ENCODE measurements around the gene GH1. TPM values are rescaled to one million over a fixed set of nuclear protein-coding genes. Genes with fewer than 3 reads are reported as not detected.
"Not testable (repeated sequence)": the region's sequence is repeated elsewhere in the genome, so short reads cannot be mapped to it uniquely, and the experiment has no call there.

The GH1 gene
- polyA plus RNA-seq, 2 of the 4 experiments (the other 2 are of a cell fraction) = not detected

DNA sequence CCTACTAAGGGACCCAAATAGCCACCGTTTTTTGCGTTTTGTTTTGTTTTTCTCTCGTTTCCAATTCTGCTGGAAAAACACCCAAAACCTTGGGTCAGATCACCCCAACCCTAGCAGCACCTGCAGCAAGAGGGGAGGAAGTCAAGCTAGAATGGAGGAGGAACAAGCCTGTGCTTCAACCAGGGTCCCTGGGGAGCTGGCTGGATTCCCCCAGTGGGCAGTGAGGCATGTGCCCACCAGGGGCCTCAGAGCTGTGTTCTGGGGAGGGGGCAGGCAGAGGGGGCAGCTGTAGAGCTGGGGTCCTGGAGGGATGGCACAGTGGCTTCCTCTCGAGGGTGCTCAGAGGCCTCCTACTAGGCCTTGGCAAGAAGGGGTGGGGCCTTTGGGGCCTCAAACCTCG lies 7.0 kb upstream of the GH1 start:
- Histone ChIP-seq H3K9me3 (no peaks in the 10 kb centered on the region), H3K27ac (no peak overlapping the region), H3K4me2 (no peak overlapping the region), H3K4me1 (no peaks in the 10 kb centered on the region), H3K4me3 (no peak overlapping the region)
- WGBS (ENCODE audit: missing lambda C conversion rate) = 54% methylated on average over 5 of the region's 5 CpGs
- TF ChIP-seq REST (IDR thresholded peaks at IDR 0.05) (no peak), EP300 (IDR thresholded peaks at IDR 0.05) (no peak), ZFP36 (IDR thresholded peaks at IDR 0.05; ENCODE audit: borderline replicate concordance, partially characterized antibody) (no peak), RARB (CRISPR knock-in tag; IDR thresholded peaks at IDR 0.05) (no peak), ESRRA (IDR thresholded peaks at IDR 0.05; ENCODE audit: borderline replicate concordance, low read length) (no peak), CHD2 (IDR thresholded peaks at IDR 0.05; ENCODE audit: low read length, partially characterized antibody) (no peak), CBX2 (IDR thresholded peaks at IDR 0.05; ENCODE audit: borderline replicate concordance, low read depth) (no peak), RFX5 (IDR thresholded peaks at IDR 0.05) (no peak), EHMT2 (IDR thresholded peaks at IDR 0.05; ENCODE audit: low read depth) (no peak), HDAC2 (IDR thresholded peaks at IDR 0.05) (no peak), HMGXB4 (CRISPR knock-in tag; IDR thresholded peaks at IDR 0.05; ENCODE audit: borderline replicate concordance) (no peak), KDM1A (IDR thresholded peaks at IDR 0.05; ENCODE audit: low read depth) (no peak)
- CTCF ChIA-PET = interaction anchor here (1.1 to 16.7 kb wide), 8 partner anchors 14 to 207 kb away, joined by 3 to 187 read pairs (median 10); partner anchors contain the start of genes CSHL1, ERN1 and GH2
- POLR2A ChIA-PET = no interaction called here
- no peak for DNase-seq (ENCODE audit: low read depth in 1 of 2, low spot score in 1 of 2)
- no peak for ATAC-seq
- FAIRE-seq = no peak

GRCh38 chr17:63922402-63922801 lies 3.8 kb upstream of the GH1 start:
- POLR2A ChIA-PET; DNase-seq (ENCODE audit: low read depth in 1 of 2, low spot score in 1 of 2): not testable (repeated sequence)

GRCh38 chr17:63920779-63921178 lies 2.1 kb upstream of the GH1 start:
- H3K9me3 ChIP-seq; H3K4me3 ChIP-seq; ATAC-seq; H3K4me1 ChIP-seq; H3K27ac ChIP-seq; POLR2A ChIA-PET; FAIRE-seq; H3K4me2 ChIP-seq; DNase-seq (ENCODE audit: low read depth in 1 of 2, low spot score in 1 of 2): not testable (repeated sequence)
- CTCF ChIA-PET = interaction anchor here (1.1 to 16.7 kb wide), 15 partner anchors 10 to 218 kb away, joined by 3 to 386 read pairs (median 27); partner anchors contain the start of genes CD79B, CSHL1, ERN1 and ICAM2
- WGBS (ENCODE audit: missing lambda C conversion rate) = 59% methylated on average over 5 of the region's 5 CpGs

More at GRCh38 chr17:63922402-63922801, 3.8 kb upstream of the GH1 start:
- 55% methylated on average over 9 of the region's 9 CpGs for WGBS (ENCODE audit: missing lambda C conversion rate)
- not testable (repeated sequence) for H3K4me3 ChIP-seq, H3K27ac ChIP-seq, H3K4me1 ChIP-seq, FAIRE-seq, H3K9me3 ChIP-seq, H3K4me2 ChIP-seq, ATAC-seq
- CTCF ChIA-PET = interaction anchor here (0.7 to 16.7 kb wide), 8 partner anchors 11 to 360 kb away, joined by 3 to 386 read pairs (median 10); partner anchors contain the start of genes CSHL1, ERN1 and ICAM2

GRCh38 chr17:63920050-63920449 lies 1.4 kb upstream of the GH1 start:
- CTCF ChIA-PET = interaction anchor here (0.7 to 16.7 kb wide), 50 partner anchors 9 to 509 kb away, joined by 3 to 386 read pairs (median 6); partner anchors contain the start of genes CD79B, CSHL1, ERN1 and ICAM2
- peak in 1 of 2 experiments; percentile 2 for DNase-seq (ENCODE audit: low read depth in 1 of 2, low spot score in 1 of 2)
- not testable (repeated sequence) for H3K27ac ChIP-seq, ATAC-seq, H3K4me3 ChIP-seq, H3K9me3 ChIP-seq, FAIRE-seq, H3K4me2 ChIP-seq, H3K4me1 ChIP-seq
- WGBS (ENCODE audit: missing lambda C conversion rate) = 76% methylated on average over 6 of the region's 6 CpGs
- POLR2A ChIA-PET = interaction anchor here (1.1 kb wide), 1 partner anchor 30 kb away, joined by 4 read pairs; no protein-coding TSS in a partner anchor

Data from A549 (cell line).